Measurements from ENCODE around the gene KBTBD12.

KBTBD12 gene

DNA sequence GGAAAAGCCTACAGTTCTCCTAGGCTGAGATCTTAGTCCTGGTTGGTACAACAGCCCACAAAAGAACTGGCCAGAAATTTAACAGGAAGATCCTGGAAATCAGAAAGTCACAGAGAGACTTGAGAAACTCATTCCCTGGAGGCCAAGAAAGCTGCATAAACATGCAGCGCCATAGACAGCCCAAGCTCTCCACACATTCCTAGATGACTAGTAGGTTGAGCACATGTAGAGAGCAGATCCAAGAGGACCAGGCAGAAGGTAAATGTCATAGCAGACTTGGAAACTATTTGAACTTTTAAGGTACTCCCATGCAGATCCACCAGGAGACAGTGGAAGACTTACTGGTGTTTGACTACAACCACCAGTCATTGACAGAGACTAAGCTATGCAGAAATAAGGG lies 18.4 kb downstream of the KBTBD12 start:
- DNase-seq (ENCODE audit: insufficient read length) = no peak
- FAIRE-seq = no peak
- TF ChIP-seq POLR2A (IDR thresholded peaks at IDR 0.05; ENCODE audit: low read depth, low read length) (no peak), TAF1 (IDR thresholded peaks at IDR 0.05; ENCODE audit: borderline replicate concordance, low read depth, low read length) (no peak), POLR2AphosphoS5 (IDR thresholded peaks at IDR 0.05; ENCODE audit: low read depth, low read length) (no peak)

DNA sequence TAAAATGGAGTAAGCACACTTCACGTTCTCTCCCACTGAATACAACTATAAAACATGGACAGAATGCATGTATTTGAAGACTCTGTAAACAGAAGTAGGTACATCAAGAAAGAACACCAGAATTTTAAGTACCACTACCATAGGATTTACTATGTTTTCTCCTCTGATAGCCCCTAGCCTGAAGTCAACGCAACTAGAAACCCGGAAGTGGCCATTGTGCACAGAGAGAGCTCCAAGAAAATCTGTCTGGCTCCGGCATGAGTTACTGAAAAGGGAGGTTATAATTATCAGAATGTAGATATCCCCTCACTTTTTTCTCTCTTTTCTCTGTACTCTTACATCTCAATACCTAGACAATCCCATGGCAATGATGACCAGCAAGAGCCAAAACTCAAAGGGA lies 23.8 kb downstream of the KBTBD12 start:
- DNase-seq (ENCODE audit: insufficient read length) (no peak), FAIRE-seq (no peak)
- no peak for TF ChIP-seq POLR2A (IDR thresholded peaks at IDR 0.05; ENCODE audit: low read depth, low read length)
- TF ChIP-seq TAF1 (IDR thresholded peaks at IDR 0.05; ENCODE audit: borderline replicate concordance, low read depth, low read length) = no peak
- TF ChIP-seq POLR2AphosphoS5 (IDR thresholded peaks at IDR 0.05; ENCODE audit: low read depth, low read length) = no peak

DNA sequence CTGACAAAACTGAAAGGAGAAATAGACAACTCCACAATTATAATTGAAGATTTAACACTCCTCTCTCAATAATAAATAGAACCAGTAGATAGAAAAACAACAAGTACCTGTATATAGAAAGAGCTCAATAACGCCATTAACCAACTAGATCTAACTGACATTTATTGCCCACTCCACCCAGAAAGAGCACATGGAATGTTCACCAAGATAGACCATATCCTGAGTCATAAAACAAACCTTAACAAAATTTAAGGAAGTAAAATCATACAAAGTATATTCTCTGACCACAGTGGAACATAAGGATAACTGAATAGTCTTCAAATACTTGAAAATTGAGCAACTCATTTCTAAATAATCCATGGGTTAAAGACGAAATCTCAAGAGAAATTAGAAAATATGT lies 25.1 kb downstream of the KBTBD12 start:
- no peak for DNase-seq (ENCODE audit: insufficient read length)
- no peak for FAIRE-seq
- TF ChIP-seq POLR2AphosphoS5 (IDR thresholded peaks at IDR 0.05; ENCODE audit: low read depth, low read length) = no peak
- TF ChIP-seq TAF1 (IDR thresholded peaks at IDR 0.05; ENCODE audit: borderline replicate concordance, low read depth, low read length) = no peak
- TF ChIP-seq POLR2A (IDR thresholded peaks at IDR 0.05; ENCODE audit: low read depth, low read length) = no peak

DNA sequence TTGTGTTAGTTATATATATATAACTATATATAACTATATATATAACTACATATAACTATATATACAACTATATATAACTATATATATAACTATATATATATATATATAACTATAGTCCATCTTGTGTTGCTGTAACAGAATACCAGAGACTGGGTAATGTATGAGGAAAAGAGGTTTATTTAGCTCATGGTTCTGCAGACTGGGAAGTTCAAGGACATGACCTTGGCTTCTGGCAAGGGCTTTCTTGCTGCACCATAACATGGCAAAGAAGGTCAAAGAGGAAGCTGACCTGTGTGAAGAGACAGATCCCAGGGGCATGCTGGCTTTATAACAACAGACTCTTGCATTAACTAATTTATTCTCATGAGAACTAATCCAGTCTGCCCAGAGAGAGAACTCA lies 27.6 kb downstream of the KBTBD12 start:
- no peak for TF ChIP-seq POLR2AphosphoS5 (IDR thresholded peaks at IDR 0.05; ENCODE audit: low read depth, low read length)
- TF ChIP-seq TAF1 (IDR thresholded peaks at IDR 0.05; ENCODE audit: borderline replicate concordance, low read depth, low read length) = no peak
- no peak for TF ChIP-seq POLR2A (IDR thresholded peaks at IDR 0.05; ENCODE audit: low read depth, low read length)
- DNase-seq (ENCODE audit: insufficient read length) (no peak), FAIRE-seq (no peak)

DNA sequence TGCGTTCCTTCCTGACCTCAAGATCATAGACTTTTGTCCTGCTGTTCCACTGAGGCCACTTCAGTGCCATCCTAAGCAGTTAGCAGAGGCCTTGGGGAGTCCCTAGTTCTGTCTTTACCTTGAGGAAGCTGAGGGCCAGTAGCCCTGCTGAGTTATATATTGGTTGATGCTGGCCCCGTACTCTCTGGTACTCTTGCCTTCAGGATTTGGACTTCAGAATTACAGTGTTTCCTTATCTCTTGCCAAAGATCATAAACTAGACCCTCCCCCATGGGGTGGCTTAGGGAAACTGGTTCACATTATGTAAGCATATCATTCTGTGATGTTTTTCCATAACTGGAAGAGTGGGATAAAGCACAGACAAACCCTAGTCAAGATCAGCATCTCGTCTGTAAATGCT lies 33.2 kb downstream of the KBTBD12 start:
- no peak for FAIRE-seq
- TF ChIP-seq TAF1 (IDR thresholded peaks at IDR 0.05; ENCODE audit: borderline replicate concordance, low read depth, low read length) = no peak
- TF ChIP-seq POLR2AphosphoS5 (IDR thresholded peaks at IDR 0.05; ENCODE audit: low read depth, low read length) = no peak
- no peak for TF ChIP-seq POLR2A (IDR thresholded peaks at IDR 0.05; ENCODE audit: low read depth, low read length)
- no peak for DNase-seq (ENCODE audit: insufficient read length)

DNA sequence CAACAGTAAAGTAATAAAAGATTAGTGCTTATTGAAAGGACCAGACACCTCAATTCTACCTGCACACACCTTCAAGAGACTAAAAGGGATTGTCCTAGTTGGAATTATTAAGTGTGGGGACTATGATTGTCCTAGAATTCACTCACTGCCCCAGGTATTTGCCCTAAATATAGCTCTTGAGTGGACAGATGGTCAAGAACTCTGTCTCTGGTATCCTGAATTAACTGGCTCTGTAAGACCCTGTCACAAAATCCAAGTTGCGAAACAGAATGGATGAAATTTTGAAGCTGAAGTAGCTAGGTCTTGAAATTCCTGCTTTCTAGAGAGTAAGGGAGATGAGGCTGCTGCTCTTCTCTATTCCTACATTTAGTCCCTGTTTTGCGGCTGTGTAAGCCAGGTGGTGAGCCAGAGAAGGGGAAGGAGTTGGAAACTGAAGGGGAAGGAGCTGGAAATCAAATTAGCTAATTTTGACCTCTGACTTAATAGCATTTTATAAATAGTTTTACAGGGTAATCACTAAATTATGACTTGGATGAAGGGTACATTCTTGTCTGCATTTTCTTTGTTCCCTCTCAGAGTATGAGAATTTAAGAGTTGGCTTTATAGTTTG lies 34.5 kb downstream of the KBTBD12 start:
- DNase-seq (ENCODE audit: insufficient read length) (no peak), FAIRE-seq (no peak)
- TF ChIP-seq POLR2A (IDR thresholded peaks at IDR 0.05; ENCODE audit: low read depth, low read length) (no peak), POLR2AphosphoS5 (IDR thresholded peaks at IDR 0.05; ENCODE audit: low read depth, low read length) (no peak), TAF1 (IDR thresholded peaks at IDR 0.05; ENCODE audit: borderline replicate concordance, low read depth, low read length) (no peak)

DNA sequence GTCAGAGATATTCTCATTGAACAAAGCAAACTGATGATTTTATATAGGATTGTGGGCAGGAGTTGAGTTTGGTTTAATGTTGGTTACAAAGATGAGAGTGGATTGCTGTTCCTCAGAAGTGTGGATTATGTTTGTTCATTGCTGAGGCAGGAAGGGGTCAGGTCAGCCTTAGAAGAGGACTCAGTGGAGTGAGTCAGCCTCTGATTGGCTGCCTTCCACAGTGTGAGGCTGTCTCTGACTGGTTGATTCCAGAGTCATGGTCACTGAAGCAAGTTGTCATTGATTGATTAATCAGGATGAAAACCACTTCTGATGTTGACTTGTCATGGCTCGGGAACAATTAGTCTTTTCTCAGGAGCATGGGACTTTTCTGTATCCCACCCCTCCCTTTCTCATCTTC lies 36.2 kb downstream of the KBTBD12 start:
- TF ChIP-seq POLR2AphosphoS5 (IDR thresholded peaks at IDR 0.05; ENCODE audit: low read depth, low read length) (no peak), POLR2A (IDR thresholded peaks at IDR 0.05; ENCODE audit: low read depth, low read length) (no peak), TAF1 (IDR thresholded peaks at IDR 0.05; ENCODE audit: borderline replicate concordance, low read depth, low read length) (no peak)

DNA sequence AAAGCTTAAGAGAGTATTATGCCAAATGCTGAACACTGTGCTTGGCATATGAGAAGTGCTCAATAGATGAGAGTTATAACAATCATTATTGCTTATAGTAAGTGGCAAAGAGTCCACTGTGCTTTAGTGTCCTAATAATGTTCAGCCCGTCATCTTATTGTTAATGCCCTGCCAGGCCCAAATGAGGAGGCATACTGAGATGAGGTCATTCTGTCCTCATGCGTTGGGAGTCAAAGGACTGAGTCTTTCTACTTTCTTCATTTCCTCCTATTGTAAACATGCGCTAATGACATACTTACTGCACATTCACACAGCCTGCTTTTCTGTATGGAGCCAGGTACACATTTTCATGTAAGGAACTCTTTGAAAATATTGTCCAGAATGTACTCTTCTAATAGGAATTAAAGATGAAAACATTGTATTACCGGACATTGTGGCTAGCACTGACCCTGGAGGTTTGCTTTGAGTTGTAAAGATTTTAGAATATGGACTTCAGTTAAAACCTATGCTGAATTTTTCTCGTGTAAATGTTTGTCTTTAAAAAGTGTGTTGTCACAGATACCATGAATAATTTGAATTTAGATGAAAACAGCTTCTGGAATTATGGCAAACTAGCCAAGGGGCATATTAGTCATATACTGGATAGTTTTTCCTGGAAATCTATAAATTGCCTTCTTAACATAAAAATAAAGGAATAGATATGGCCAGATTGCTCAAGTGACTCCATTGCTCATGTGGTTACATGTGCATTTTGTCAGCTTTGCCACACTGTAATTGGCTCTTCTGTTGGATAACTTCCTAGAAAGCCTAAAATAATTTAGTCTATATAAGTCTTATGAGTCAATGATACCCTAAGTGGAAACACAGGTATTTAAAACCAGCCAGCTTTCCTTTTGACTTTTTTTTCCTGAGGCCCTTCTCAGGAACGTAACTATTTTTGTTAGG lies 38.3 kb downstream of the KBTBD12 start:
- FAIRE-seq = no peak
- DNase-seq (ENCODE audit: insufficient read length) = no peak
- TF ChIP-seq POLR2AphosphoS5 (IDR thresholded peaks at IDR 0.05; ENCODE audit: low read depth, low read length) (no peak), TAF1 (IDR thresholded peaks at IDR 0.05; ENCODE audit: borderline replicate concordance, low read depth, low read length) (no peak), POLR2A (IDR thresholded peaks at IDR 0.05; ENCODE audit: low read depth, low read length) (no peak)

More for the DNA sequence above, 36.2 kb downstream of the KBTBD12 start:
- FAIRE-seq (peak; percentile 27), DNase-seq (ENCODE audit: insufficient read length) (no peak)

DNA sequence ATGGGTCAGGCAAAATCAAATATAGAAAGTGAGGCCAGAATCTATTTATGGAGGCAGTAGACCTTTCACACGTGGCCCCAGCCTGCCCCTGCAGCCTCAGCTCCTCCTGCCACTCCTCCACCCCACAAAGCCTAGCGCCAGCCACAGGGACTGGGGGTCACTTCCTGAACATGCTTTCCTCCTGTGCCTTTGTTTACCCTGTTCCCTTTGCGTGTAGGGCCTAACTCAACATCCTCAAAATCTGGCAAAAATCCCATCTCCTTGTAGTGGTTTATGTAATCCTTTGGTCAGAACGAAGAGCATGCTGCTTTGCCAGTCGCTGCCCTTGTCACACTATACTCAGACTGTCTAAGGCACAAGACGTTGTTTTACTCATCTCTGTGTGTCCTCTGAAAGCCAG lies 39.6 kb downstream of the KBTBD12 start:
- no peak for TF ChIP-seq POLR2AphosphoS5 (IDR thresholded peaks at IDR 0.05; ENCODE audit: low read depth, low read length)
- DNase-seq (ENCODE audit: insufficient read length) = no peak
- FAIRE-seq = peak; percentile 9

DNA sequence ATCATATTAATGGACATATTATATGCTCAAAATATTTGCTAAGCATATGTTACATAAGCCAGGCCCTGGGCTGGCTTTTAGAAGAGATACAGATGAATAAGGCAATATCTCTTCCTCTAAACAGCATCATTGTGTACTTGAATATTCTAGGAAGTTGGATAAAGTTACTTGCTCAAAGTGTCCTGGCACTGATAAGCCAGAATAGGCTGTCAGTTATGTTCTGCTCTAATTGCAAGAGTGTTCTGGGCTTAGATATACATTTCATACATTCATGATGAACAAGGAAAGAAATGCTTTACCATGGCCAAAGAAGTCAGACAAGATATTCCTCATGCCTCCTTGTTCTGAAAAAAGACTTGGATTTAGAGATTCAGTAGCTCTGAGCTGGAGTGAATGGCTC lies 40.7 kb downstream of the KBTBD12 start:
- DNase-seq (ENCODE audit: insufficient read length) (no peak), FAIRE-seq (no peak)
- TF ChIP-seq POLR2A (IDR thresholded peaks at IDR 0.05; ENCODE audit: low read depth, low read length) = no peak
- TF ChIP-seq POLR2AphosphoS5 (IDR thresholded peaks at IDR 0.05; ENCODE audit: low read depth, low read length) = no peak
- TF ChIP-seq TAF1 (IDR thresholded peaks at IDR 0.05; ENCODE audit: borderline replicate concordance, low read depth, low read length) = no peak

DNA sequence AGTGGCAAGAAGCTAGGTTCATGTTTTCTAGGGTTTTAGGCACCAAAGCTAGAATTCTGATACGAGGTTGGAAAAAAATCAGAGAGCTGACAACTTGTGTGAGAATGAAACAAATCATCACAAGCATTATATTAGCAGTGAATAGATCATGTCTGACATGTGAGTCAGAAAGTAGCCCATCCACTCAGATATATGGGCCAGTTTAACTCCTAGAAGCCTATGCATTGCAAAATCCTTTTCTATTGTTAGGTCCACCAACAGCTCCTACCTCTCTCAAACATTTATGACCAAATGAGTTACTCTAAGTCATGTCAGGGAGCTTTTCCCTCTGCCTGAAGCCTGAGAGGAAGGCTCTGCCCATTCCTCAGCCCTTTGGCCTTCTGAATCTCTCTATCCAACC lies 44.0 kb downstream of the KBTBD12 start:
- no peak for TF ChIP-seq POLR2AphosphoS5 (IDR thresholded peaks at IDR 0.05; ENCODE audit: low read depth, low read length)
- no peak for TF ChIP-seq POLR2A (IDR thresholded peaks at IDR 0.05; ENCODE audit: low read depth, low read length)
- TF ChIP-seq TAF1 (IDR thresholded peaks at IDR 0.05; ENCODE audit: borderline replicate concordance, low read depth, low read length) = no peak
- no peak for FAIRE-seq
- DNase-seq (ENCODE audit: insufficient read length) = no peak

DNA sequence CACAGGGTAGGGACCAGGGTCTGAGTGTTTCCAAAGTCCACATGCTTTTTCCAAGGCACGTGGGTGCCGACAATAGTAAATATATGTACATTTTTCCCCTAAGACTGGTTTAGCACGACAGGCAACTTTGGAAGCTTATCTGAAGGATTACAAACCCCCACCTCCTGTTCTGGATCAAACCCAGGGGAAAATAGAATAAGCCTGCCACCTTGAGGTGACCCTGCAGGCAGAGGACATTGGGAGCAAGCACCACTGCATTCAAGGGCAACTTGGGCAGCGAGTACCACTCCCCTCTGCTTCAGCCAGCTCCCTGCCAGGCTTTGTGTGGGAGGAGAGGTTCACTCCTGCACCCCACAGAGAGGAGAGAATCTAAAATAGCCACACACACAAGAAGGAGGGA lies 44.8 kb downstream of the KBTBD12 start:
- no peak for TF ChIP-seq TAF1 (IDR thresholded peaks at IDR 0.05; ENCODE audit: borderline replicate concordance, low read depth, low read length)
- FAIRE-seq (peak; percentile 72), DNase-seq (ENCODE audit: insufficient read length) (no peak)

Data from GM12892 (cell line).